Measurements from ENCODE around the gene TMEM115. TPM values are rescaled to one million over a fixed set of nuclear protein-coding genes. Genes with fewer than 3 reads are reported as not detected.

TMEM115 gene
- total RNA-seq, 2 donors from 2014 or later: 42.1 to 45.0 TPM

DNA sequence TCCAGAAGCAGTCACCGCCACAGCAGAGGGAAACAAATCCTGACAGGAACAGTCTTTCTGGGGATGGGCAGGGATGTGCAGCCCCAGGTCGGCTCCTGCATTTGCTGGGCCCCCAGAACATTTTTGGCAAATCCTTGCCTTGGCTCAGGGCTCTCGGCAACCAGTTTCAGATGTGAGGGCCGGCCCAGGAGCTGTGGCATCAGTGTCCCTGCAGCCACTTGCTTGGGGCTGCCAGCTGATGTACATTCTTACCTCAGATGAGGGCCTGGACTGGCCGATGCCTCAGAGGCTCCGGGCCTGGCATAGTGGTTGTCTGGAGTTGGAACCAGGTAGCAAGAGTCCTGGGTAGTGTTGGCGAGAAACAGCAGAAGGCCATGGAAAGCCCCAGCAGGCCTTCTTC is 4.5 kb downstream of the TMEM115 start:
- TF ChIP-seq, protein P1, sequence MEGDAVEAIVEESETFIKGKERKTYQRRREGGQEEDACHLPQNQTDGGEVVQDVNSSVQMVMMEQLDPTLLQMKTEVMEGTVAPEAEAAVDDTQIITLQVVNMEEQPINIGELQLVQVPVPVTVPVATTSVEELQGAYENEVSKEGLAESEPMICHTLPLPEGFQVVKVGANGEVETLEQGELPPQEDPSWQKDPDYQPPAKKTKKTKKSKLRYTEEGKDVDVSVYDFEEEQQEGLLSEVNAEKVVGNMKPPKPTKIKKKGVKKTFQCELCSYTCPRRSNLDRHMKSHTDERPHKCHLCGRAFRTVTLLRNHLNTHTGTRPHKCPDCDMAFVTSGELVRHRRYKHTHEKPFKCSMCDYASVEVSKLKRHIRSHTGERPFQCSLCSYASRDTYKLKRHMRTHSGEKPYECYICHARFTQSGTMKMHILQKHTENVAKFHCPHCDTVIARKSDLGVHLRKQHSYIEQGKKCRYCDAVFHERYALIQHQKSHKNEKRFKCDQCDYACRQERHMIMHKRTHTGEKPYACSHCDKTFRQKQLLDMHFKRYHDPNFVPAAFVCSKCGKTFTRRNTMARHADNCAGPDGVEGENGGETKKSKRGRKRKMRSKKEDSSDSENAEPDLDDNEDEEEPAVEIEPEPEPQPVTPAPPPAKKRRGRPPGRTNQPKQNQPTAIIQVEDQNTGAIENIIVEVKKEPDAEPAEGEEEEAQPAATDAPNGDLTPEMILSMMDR (IDR thresholded peaks at IDR 0.05): no peak
- Histone ChIP-seq H3K27me3 (no peaks in the 10 kb centered on the region), H3K4me3 (no peak overlapping the region), H3K4me1 (peaks cover 35% of the 10 kb centered on the region), H3K36me3 (peaks cover 8% of the 10 kb centered on the region), H3K9ac (ENCODE audit: low read depth in 2 of 2, low read length in 2 of 2) (no peak overlapping the region), H3K9me3 (no peaks in the 10 kb centered on the region), H3K27ac (no peak overlapping the region)
- intact Hi-C loops (cut with DNase I): no loop called here
- DNase-seq: no peak

DNA sequence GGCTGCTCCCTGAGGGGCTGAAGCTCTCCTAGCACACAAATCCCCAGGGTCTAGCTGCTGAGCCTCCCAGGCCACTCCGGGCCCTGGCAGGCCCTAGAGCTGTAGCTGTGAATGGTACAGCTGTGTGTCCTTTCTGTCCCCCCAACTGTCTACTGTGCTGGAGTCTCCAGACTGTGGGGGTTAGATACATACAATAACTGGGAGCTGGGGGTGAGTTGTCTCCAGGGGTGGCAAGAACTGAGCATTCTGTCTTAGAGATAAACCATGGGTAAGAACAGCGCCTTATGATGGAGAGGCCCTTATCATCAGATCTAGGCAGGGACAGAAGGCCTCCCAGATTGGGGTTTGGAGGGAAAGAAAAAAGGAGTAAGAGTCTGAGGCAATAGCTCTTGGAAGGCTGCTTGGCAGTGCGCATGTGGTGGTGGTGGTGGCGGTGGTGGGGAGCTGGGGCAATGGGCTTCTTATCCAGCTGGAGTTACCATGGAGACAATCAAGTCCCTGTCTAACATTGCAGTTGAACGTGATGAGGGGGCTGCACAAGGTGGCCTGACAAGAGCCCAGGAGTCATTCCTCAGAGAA is 5.0 kb downstream of the TMEM115 start:
- H3K36me3 ChIP-seq: peaks cover 8% of the 10 kb centered on the region
- intact Hi-C loops (cut with DNase I): no loop called here
- no peak overlapping the region for H3K27ac ChIP-seq
- H3K4me1 ChIP-seq: peaks cover 40% of the 10 kb centered on the region
- no peak overlapping the region for H3K9ac ChIP-seq (ENCODE audit: low read depth in 2 of 2, low read length in 2 of 2)
- no peaks in the 10 kb centered on the region for H3K9me3 ChIP-seq
- no peak overlapping the region for H3K4me3 ChIP-seq
- H3K27me3 ChIP-seq: no peaks in the 10 kb centered on the region
- DNase-seq: no peak
- TF ChIP-seq, protein P1 (IDR thresholded peaks at IDR 0.05): no peak

DNA sequence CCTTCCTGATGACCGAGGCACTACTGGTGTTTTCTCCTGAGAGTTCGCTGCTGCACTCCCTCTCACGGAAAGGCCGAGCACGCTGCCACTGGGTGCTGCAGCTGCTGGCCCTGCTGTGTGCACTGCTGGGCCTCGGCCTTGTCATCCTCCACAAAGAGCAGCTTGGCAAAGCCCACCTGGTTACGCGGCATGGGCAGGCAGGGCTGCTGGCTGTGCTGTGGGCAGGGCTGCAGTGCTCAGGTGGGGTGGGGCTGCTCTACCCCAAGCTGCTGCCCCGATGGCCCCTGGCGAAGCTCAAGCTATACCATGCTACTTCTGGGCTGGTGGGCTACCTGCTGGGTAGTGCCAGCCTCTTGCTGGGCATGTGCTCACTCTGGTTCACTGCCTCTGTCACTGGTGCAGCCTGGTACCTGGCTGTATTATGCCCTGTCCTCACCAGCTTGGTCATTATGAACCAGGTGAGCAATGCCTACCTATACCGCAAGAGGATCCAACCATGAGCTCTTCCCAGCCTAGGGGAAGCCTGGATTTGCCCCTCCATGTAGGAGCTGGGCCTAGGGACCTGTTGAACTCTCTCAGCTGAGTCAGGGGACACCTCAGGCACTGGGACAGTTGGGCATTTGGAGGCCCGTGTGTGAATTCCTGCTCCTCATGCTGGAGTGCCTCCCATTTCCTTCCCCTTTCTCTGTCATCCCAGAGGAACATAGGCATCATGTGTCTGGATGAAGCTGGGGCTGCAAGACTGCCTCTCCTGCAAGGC is 5.9 kb downstream of the TMEM115 start:
- Histone ChIP-seq H3K9me3 (no peaks in the 10 kb centered on the region), H3K4me1 (peaks cover 42% of the 10 kb centered on the region), H3K27me3 (no peaks in the 10 kb centered on the region), H3K9ac (ENCODE audit: low read depth in 2 of 2, low read length in 2 of 2) (no peak overlapping the region), H3K27ac (peak overlapping the region; percentile 49), H3K36me3 (peaks cover 8% of the 10 kb centered on the region), H3K4me3 (no peak overlapping the region)
- intact Hi-C loops (cut with DNase I): no loop called here
- no peak for DNase-seq
- TF ChIP-seq, protein P1 (IDR thresholded peaks at IDR 0.05): no peak

DNA sequence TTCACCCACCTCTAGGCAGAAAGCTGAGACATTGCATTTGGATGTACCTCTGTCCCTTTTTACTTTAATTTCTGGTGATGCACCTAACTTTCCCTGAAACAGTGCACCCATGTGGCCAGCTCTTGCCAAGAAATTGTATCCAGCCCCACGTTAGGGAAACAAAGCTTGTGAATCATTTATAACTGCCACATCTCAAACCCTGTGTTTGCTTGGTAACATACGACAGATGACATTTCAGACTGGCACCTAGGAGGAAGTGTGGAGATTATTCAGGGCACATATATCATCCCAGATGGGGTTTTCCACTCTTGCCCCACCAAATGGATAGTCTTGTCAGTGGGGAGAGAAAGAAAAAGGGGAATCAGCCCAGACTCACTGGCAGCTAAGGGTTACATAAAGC is 6.5 kb downstream of the TMEM115 start:
- DNase-seq: no peak
- Histone ChIP-seq H3K9ac (ENCODE audit: low read depth in 2 of 2, low read length in 2 of 2) (no peak overlapping the region), H3K4me1 (peaks cover 35% of the 10 kb centered on the region), H3K27ac (peak overlapping the region; percentile 49), H3K9me3 (no peaks in the 10 kb centered on the region), H3K4me3 (no peak overlapping the region), H3K36me3 (peaks cover 8% of the 10 kb centered on the region), H3K27me3 (no peaks in the 10 kb centered on the region)
- TF ChIP-seq, protein P1 (IDR thresholded peaks at IDR 0.05): no peak
- intact Hi-C loops (cut with DNase I): no loop called here

DNA sequence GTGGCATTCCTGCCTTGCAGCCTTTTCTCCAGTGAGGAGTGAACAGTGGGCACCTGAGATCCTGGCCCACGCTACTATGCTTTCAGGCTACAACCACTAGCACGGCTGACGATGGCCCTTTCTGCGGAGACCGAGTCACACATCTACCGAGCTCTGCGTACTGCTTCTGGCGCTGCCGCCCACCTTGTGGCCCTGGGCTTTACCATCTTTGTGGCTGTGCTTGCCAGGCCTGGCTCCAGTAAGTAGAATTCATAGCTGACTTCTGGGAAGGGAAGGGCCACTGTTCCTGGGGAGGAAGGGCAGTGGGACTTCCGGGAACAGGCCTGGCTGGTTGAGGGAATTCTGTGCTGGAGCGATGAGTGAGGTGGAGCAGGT is 8.0 kb downstream of the TMEM115 start:
- DNase-seq: no peak
- TF ChIP-seq, protein P1 (IDR thresholded peaks at IDR 0.05): no peak
- intact Hi-C loops (cut with DNase I): no loop called here
- peaks cover 8% of the 10 kb centered on the region for H3K36me3 ChIP-seq
- H3K9ac ChIP-seq (ENCODE audit: low read depth in 2 of 2, low read length in 2 of 2): peak overlapping the region in 1 of 2 donors; percentile 92
- H3K4me1 ChIP-seq: peaks cover 23% of the 10 kb centered on the region
- peak overlapping the region; percentile 85 for H3K27ac ChIP-seq
- H3K9me3 ChIP-seq: no peaks in the 10 kb centered on the region
- H3K4me3 ChIP-seq: peak overlapping the region; percentile 59
- H3K27me3 ChIP-seq: no peaks in the 10 kb centered on the region
